Panc1 (cell line): ENCODE measurements around the gene ANO8. TPM values are rescaled to one million over a fixed set of nuclear protein-coding genes. Genes with fewer than 3 reads are reported as not detected.

ENCODE experiments used
- ATAC-seq: fragments of 200-7000 bp; cut with Tn5 transposase; 2 replicates; pipeline ENCODE4 v1.9.1; 2020; ENCODE audit warnings: mild to moderate bottlenecking, moderate library complexity
- BruUV-seq: library from RNA; stranded (reverse); fragments of 400-500 nt; replicated peaks from 2 replicates; lab custom pipeline; 2021; lab: Mats Ljungman, UMichigan
- CTCF ChIA-PET: fragments of 300-600 bp; sonication (Branson Sonifier 250); formaldehyde crosslinking; loops from one replicate; lab custom pipeline; 2022; ENCODE audit warnings: antibody characterized with exemption; lab: Charles Lee
- POLR2A ChIA-PET: fragments of 300-600 bp; sonication (Branson Sonifier 250); formaldehyde crosslinking; loops from one replicate; lab custom pipeline; 2022; ENCODE audit warnings: antibody characterized with exemption; lab: Charles Lee
- DNase-seq: peaks from one replicate; pipeline ENCODE4 v3.0.0-alpha.2; 2010; ENCODE audit warnings: low read depth, low spot score
- H3K27ac ChIP-seq: 2 replicates; pipeline ENCODE4 v1.5.1; 2011; ENCODE audit warnings: mild to moderate bottlenecking, low read length, inconsistent platforms
- H3K27me3 ChIP-seq: fragments of 200-500 bp; sonication (Bioruptor generic); 2 replicates; pipeline ENCODE4 v1.6.0; 2014; ENCODE audit warnings: low read length, inconsistent platforms; ENCODE audit not compliant: control insufficient read depth, insufficient read depth
- H3K36me3 ChIP-seq: fragments of 200-500 bp; sonication (Bioruptor generic); 2 replicates; pipeline ENCODE4 v1.5.1; 2014; ENCODE audit warnings: inconsistent platforms, mild to moderate bottlenecking, low read length, moderate library complexity; ENCODE audit not compliant: control insufficient read depth, insufficient read depth
- H3K4me1 ChIP-seq: 2 replicates; pipeline ENCODE4 v1.5.1; 2011; ENCODE audit warnings: inconsistent platforms, mild to moderate bottlenecking, low read length, moderate library complexity; ENCODE audit not compliant: control insufficient read depth, insufficient read depth
- H3K4me3 ChIP-seq, 2 experiments: 2 replicates each; pipeline ENCODE4 v1.5.1; 2011 to 2012; ENCODE audit warnings: low read depth in 2 of 2, low read length in 2 of 2, mild to moderate bottlenecking in 2 of 2, inconsistent platforms in 1 of 2, moderate library complexity in 1 of 2
- H3K9me3 ChIP-seq: fragments of 200-500 bp; sonication (Bioruptor generic); 2 replicates; pipeline ENCODE4 v1.5.1; 2014; ENCODE audit warnings: low read depth, mild to moderate bottlenecking, inconsistent platforms, low read length, moderate library complexity; ENCODE audit not compliant: control insufficient read depth, insufficient read depth
- CTCF ChIP-seq: fragments of 450-650 bp; IDR thresholded peaks from 2 replicates; pipeline ENCODE4 v1.5.1; 2017; ENCODE audit warnings: mild to moderate bottlenecking
- POLR2AphosphoS5 ChIP-seq: IDR thresholded peaks from 2 replicates; pipeline ENCODE4 v1.6.1; 2012; ENCODE audit warnings: mild to moderate bottlenecking, low read depth, low read length, moderate library complexity
- REST ChIP-seq, 2 experiments: IDR thresholded peaks; 2 replicates each; pipeline ENCODE4 v1.6.1; 2011 to 2012; ENCODE audit warnings: low read depth in 2 of 2, control low read depth in 1 of 2, low read length in 1 of 2, mild to moderate bottlenecking in 1 of 2, moderate library complexity in 1 of 2; ENCODE audit not compliant: insufficient read depth in 1 of 2
- SIN3A ChIP-seq: IDR thresholded peaks from 2 replicates; pipeline ENCODE4 v1.6.1; 2012; ENCODE audit warnings: low read depth, mild to moderate bottlenecking, low read length, moderate library complexity, borderline replicate concordance; ENCODE audit not compliant: insufficient read depth
- TCF7L2 ChIP-seq: IDR thresholded peaks from 2 replicates; pipeline ENCODE4 v1.6.1; 2011; ENCODE audit warnings: mild to moderate bottlenecking, low read depth, low read length, inconsistent platforms
- in situ Hi-C: cut with HindIII; loops from 2 replicates; pipeline ENCODE4 v1.10.0; 2016; ENCODE audit warnings: low sequenced_read_pairs, low pct_unique_long_range_greater_than_20kb
- intact Hi-C: fragments of 100-400 bp; cut with micrococcal nuclease; formaldehyde crosslinking; loops from one replicate; pipeline ENCODE4 v1.10.0; 2022; ENCODE audit not compliant: unreplicated experiment
- total RNA-seq: library from RNA; stranded (reverse); gene quantifications from one replicate; pipeline ENCODE4 v1.2.1, GENCODE V29; 2021; ENCODE audit not compliant: unreplicated experiment

The ANO8 gene
- total RNA-seq, 1 experiment from 2014 or later: 13.5 TPM

GRCh38 chr19:17292301-17293074 is 42.2 kb downstream of the ANO8 start:
- Histone ChIP-seq H3K4me3 (peak overlapping the region; percentile 52 to 59), H3K9me3 (no peaks in the 10 kb centered on the region), H3K4me1 (peaks cover 3% of the 10 kb centered on the region; the same call in 1 of the 2 replicates), H3K27me3 (no peaks in the 10 kb centered on the region), H3K36me3 (no peaks in the 10 kb centered on the region), H3K27ac (peak overlapping the region; percentile 71)
- no TSS peak for BruUV-seq
- DNase-seq: peak; percentile 72
- in situ Hi-C loops: no loop called here
- ATAC-seq: peak; percentile 93
- intact Hi-C loops: no loop called here
- ChIA-PET CTCF (interaction anchor here (0.7 to 1.4 kb wide), 7 partner anchors 13 to 176 kb away, joined by 3 to 10 read pairs (median 5); partner anchors contain the start of genes MRPL34 and NR2F6), POLR2A (interaction anchor here (0.7 kb wide), 2 partner anchors 13 kb away, joined by 3 to 4 read pairs; partner anchors contain the start of gene MRPL34)
- no peak for TF ChIP-seq TCF7L2
- peak; percentile 82 for TF ChIP-seq CTCF
- TF ChIP-seq POLR2AphosphoS5: peak; percentile 46; the same call in 1 of the 2 replicates
- TF ChIP-seq REST (IDR thresholded peaks at IDR 0.05; ENCODE audit: insufficient read depth in 1 of 2, low read depth in 2 of 2, low read length in 1 of 2): no peak
- no peak for TF ChIP-seq SIN3A

GRCh38 chr19:17289489-17289888 is 45.2 kb downstream of the ANO8 start:
- ATAC-seq (0 out of 2 replicates have a peak, but pooled peaks have one; percentile 47), DNase-seq (no peak)
- intact Hi-C loops: loop anchor here (10.0 kb wide), 1 partner anchor 65 kb away; the partner anchor contains the start of gene OCEL1
- BruUV-seq: no TSS peak
- TF ChIP-seq POLR2AphosphoS5: no peak
- TF ChIP-seq SIN3A: no peak
- no peak for TF ChIP-seq REST (IDR thresholded peaks at IDR 0.05; ENCODE audit: insufficient read depth in 1 of 2, low read depth in 2 of 2, low read length in 1 of 2)
- no peak for TF ChIP-seq TCF7L2
- no peak for TF ChIP-seq CTCF
- H3K27ac ChIP-seq: no peak overlapping the region
- H3K4me1 ChIP-seq: peaks cover 3% of the 10 kb centered on the region; the same call in 1 of the 2 replicates
- in situ Hi-C loops: no loop called here
- H3K27me3 ChIP-seq: no peaks in the 10 kb centered on the region
- ChIA-PET CTCF (interaction anchor here (0.5 kb wide), 1 partner anchor 15 kb away, joined by 5 read pairs; no protein-coding TSS in a partner anchor), POLR2A (no interaction called here)
- H3K9me3 ChIP-seq: no peaks in the 10 kb centered on the region
- no peaks in the 10 kb centered on the region for H3K36me3 ChIP-seq
- H3K4me3 ChIP-seq: no peak overlapping the region
